Calu3 (cell line): ENCODE results near the gene FIP1L1. TPM values are rescaled to one million over a fixed set of nuclear protein-coding genes. Genes with fewer than 3 reads are reported as not detected.

Experiments used
- BruUV-seq: library from RNA; stranded (reverse); fragments of 400-500 nt; replicated peaks from 2 replicates; lab custom pipeline; 2021; lab: Mats Ljungman, UMichigan
- CTCF ChIA-PET: fragments of 300-600 bp; sonication (Branson Sonifier 250); formaldehyde crosslinking; loops from one replicate; lab custom pipeline; 2022; ENCODE audit warnings: antibody characterized with exemption; lab: Charles Lee
- DNase-seq: peaks from one replicate; pipeline ENCODE4 v3.0.0; 2022
- H3K27ac Mint-ChIP-seq: one replicate; pipeline ENCODE4 v1.8.0; 2022; ENCODE audit warnings: mixed read lengths; ENCODE audit not compliant: unreplicated experiment
- H3K27me3 Mint-ChIP-seq: one replicate; pipeline ENCODE4 v1.8.0; 2022; ENCODE audit warnings: mixed read lengths; ENCODE audit not compliant: unreplicated experiment
- H3K36me3 Mint-ChIP-seq: one replicate; pipeline ENCODE4 v1.8.0; 2022; ENCODE audit warnings: mild to moderate bottlenecking, moderate library complexity, mixed read lengths; ENCODE audit not compliant: insufficient read depth, unreplicated experiment
- H3K4me1 Mint-ChIP-seq: one replicate; pipeline ENCODE4 v1.8.0; 2022; ENCODE audit warnings: mild to moderate bottlenecking, low read depth, mixed read lengths; ENCODE audit not compliant: unreplicated experiment
- H3K4me3 Mint-ChIP-seq: one replicate; pipeline ENCODE4 v1.8.0; 2022; ENCODE audit warnings: mild to moderate bottlenecking, low read depth, moderate library complexity, mixed read lengths; ENCODE audit not compliant: unreplicated experiment
- H3K9me3 Mint-ChIP-seq: one replicate; pipeline ENCODE4 v1.8.0; 2022; ENCODE audit warnings: low read depth, mixed read lengths; ENCODE audit not compliant: unreplicated experiment
- CTCF ChIP-seq: fragments of 200-600 bp; IDR thresholded peaks from one replicate; pipeline ENCODE4 v1.8.0; 2022; ENCODE audit warnings: antibody characterized with exemption; ENCODE audit not compliant: unreplicated experiment
- intact Hi-C: fragments of 100-400 bp; cut with micrococcal nuclease; formaldehyde crosslinking; loops from one replicate; pipeline ENCODE4 v1.10.0; 2022; ENCODE audit not compliant: unreplicated experiment
- total RNA-seq: library from RNA; stranded (reverse); gene quantifications from 2 replicates; pipeline ENCODE4 v1.2.3, GENCODE V29; 2022

The FIP1L1 gene
- total RNA-seq, 1 experiment from 2014 or later = 56.3 TPM

GRCh38 chr4:53361451-53361850 is 16.0 kb upstream of the FIP1L1 start:
- no peak for TF ChIP-seq CTCF
- Mint-ChIP-seq H3K9me3 (no peaks in the 10 kb centered on the region), H3K4me1 (peaks cover 17% of the 10 kb centered on the region), H3K27me3 (no peaks in the 10 kb centered on the region), H3K36me3 (peaks cover 16% of the 10 kb centered on the region), H3K4me3 (no peak overlapping the region), H3K27ac (no peak overlapping the region)
- no TSS peak for BruUV-seq
- intact Hi-C loops = no loop called here
- DNase-seq = no peak
- CTCF ChIA-PET = no interaction called here

- Mint-ChIP-seq H3K27ac (no peak overlapping the region), H3K4me1 (peaks cover 21% of the 10 kb centered on the region), H3K4me3 (no peak overlapping the region), H3K36me3 (peaks cover 19% of the 10 kb centered on the region), H3K9me3 (no peaks in the 10 kb centered on the region), H3K27me3 (no peaks in the 10 kb centered on the region)
- intact Hi-C loops = no loop called here
- DNase-seq = no peak
- no TSS peak for BruUV-seq
- CTCF ChIA-PET = no interaction called here
- TF ChIP-seq CTCF = no peak
These were observed 15.3 kb upstream of the FIP1L1 start for GRCh38 chr4:53362093-53362492.

- Mint-ChIP-seq H3K27me3 (peaks cover 22% of the 10 kb centered on the region), H3K9me3 (no peaks in the 10 kb centered on the region), H3K4me3 (peak overlapping the region; percentile 85), H3K27ac (no peak overlapping the region), H3K36me3 (peaks cover 19% of the 10 kb centered on the region), H3K4me1 (peaks cover 21% of the 10 kb centered on the region)
- DNase-seq = no peak
- BruUV-seq = no TSS peak
- TF ChIP-seq CTCF = no peak
- CTCF ChIA-PET = interaction anchor here (1.0 kb wide), 1 partner anchor 16 kb away, joined by 3 read pairs; no protein-coding TSS in a partner anchor
- intact Hi-C loops = no loop called here
These were observed 12.8 kb upstream of the FIP1L1 start for GRCh38 chr4:53364624-53365023.

- H3K36me3 Mint-ChIP-seq = peaks cover 19% of the 10 kb centered on the region
- peak overlapping the region; percentile 85 for H3K4me3 Mint-ChIP-seq
- CTCF ChIA-PET = interaction anchor here (1.0 kb wide), 1 partner anchor 15 kb away, joined by 3 read pairs; no protein-coding TSS in a partner anchor
- intact Hi-C loops = no loop called here
- H3K9me3 Mint-ChIP-seq = no peaks in the 10 kb centered on the region
- peaks cover 21% of the 10 kb centered on the region for H3K4me1 Mint-ChIP-seq
- BruUV-seq = no TSS peak
- peaks cover 27% of the 10 kb centered on the region for H3K27me3 Mint-ChIP-seq
- DNase-seq = peak; percentile 3
- no peak for TF ChIP-seq CTCF
- H3K27ac Mint-ChIP-seq = peak overlapping the region; percentile 84
These were observed 12.3 kb upstream of the FIP1L1 start for GRCh38 chr4:53365121-53365485.
